ENCODE data around the gene TTC33.
"Not testable (repeated sequence)": the region's sequence is repeated elsewhere in the genome, so short reads cannot be mapped to it uniquely, and the experiment has no call there.

The TTC33 gene

DNA sequence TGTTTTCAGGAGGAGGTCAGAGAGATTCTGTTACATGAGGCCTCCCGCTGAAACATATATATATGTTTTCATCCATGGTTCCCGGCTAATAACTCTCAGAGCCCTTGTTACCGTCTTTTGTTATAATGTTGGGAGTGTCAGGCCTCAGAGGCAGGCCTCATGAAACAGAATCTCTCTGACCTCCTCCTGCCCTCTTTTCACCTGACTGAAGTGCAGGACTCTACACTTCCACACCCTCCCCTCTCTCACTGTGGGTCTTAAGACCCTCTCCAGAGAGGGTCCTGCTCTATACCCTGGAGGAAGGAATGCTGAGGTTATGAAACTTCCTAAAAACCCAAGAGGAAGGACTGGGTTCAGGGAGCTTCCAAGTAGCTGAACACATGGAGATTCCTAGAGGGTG is 104.6 kb downstream of the TTC33 start:
- no peak for DNase-seq

DNA sequence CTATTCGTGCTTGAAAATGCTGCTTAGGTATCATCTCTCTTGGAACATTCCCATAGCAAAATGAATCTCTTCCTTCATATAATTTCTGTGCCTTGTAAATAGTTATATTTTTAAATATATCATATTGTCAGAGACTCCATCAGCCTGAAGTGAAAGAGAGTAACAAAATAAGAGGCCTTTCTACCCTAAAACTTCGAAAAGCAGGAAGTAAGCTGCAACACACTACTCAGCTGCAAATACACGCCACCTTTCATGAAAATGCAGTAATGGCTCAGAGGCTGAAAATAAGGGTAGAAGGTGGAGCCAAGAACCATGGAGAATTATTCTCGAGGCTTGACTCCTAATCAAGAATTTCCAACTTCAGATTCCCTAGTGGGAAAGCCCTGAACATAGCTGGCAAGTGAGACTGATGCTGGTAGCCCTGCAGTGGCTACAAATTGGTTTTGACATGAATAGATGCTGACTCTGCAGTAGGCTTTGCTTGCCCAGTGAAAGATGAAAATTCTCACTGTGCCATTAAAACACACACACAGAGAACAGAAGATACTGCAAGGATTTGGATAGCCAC is 106.2 kb downstream of the TTC33 start:
- DNase-seq: peak in 1 of 2 donors; percentile 44

DNA sequence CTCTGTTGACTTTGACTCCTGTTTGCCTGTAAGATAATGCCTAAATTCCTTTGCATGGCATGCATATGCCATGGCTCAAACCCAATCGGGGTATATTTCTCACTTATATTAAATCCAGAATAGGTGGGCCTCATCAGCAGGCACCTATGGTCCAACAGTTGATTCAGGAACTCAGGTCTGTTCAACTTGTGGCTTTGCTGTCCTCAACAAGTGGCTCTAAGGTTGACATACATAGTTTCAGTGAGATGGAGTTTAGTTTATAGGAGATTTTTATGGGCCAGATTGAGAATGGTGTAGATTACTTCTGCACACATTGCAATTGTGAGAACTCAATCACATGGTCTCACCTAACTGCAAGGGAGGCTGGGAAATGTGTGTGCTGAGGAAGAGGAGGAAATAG is 107.6 kb downstream of the TTC33 start:
- DNase-seq: no peak

DNA sequence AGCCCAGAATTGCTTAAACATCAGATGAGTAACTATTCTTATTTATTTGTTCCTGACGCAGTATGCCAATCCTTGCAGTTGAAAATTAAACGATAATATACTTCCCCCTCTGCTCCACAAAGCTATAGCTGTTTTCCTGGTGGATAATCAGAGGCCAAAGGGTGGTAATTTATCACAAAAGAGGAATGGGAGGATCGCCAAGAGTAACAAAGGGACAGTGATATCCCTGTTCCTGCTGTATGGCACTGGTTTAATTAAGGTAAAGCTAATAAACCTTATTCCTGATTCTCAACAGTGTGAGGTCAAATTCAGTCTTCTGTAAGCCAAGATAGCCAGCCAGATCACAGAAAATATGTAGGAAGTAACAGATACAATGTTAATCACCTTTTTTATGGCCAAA is 109.5 kb downstream of the TTC33 start:
- no peak for DNase-seq

GRCh38 chr5:40639531-40639930 is 116.2 kb downstream of the TTC33 start:
- not testable (repeated sequence) for DNase-seq

- no peak for DNase-seq
Observed at GRCh38 chr5:40634593-40634992, 121.2 kb downstream of the TTC33 start.

DNA sequence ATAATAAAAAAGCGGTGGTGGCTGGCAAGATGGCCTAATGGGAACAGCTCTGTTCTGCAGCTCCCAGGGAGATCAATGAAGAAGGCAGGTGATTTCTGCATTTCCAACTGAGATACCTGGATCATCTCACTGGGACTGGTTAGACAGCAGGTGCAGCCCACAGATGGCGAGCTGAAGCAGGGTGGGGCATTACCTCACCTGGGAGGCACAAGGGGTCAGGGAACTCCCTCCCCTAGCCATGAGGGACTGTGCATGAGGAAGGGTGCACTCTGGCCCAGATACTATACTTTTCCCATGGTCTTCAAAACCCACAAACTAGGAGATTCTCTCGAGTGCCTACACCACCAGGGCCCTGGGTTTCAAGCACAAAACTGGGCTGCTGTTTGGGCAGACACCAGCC is 121.6 kb downstream of the TTC33 start:
- no peak for DNase-seq

GRCh38 chr5:40631236-40631635 is 124.5 kb downstream of the TTC33 start:
- no peak for DNase-seq

DNA sequence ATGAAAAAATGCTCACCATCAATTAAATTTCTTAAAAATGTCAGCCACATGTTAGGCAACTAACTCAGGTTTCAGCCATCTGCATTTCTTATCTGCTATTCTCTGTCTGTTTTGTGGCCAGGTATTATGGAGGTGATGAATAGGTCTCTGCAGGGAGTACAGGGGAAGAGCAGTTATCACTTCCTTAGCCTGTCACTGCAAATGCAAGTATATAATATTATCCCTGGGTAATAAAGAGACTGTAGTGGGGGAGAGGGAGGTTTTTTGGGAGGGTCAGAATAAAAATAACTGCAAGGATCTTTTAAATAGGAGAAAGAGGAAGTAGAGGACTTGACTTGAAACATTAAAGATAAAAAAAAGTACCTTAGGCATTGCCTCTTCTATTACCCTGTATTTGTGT is 125.6 kb downstream of the TTC33 start:
- DNase-seq: no peak

DNA sequence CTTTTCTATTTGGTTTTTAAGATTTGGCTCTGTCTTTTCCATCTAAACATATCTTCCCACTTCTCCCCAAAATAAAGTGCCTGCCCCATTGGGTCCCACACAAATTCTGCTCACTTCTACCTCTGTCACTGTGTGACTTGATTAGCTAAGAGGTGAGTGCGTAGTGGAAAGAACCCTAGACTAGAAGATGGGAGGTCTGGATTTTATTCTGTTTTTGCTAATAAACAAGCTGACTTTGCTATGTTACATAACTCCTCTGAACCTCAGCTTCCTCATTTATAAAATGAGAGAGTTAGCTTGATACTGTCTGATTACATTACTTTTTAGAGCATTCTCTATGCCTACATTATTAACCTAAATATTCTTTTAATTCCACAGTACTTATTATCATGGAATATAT is 127.4 kb downstream of the TTC33 start:
- no peak for DNase-seq

DNA sequence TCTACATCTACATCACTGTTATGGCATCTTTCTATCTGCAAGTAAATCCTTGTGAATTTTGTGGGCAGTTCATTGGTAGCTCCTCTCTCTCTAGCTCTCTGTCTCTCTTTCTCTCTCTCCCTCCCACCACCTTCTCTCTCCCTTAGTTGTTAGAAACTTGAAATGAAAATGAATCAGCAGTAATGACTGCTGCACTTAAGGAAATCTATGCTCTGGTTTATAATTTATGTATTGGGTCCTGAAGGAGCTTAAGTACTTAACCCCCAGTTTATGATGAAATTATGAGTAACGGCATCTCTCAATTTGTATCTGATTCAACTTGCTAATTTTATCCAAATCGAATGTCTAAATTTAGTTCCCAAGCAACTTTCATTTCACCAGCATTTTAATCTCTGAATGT is 128.1 kb downstream of the TTC33 start:
- DNase-seq: no peak

- DNase-seq: no peak
Observed at GRCh38 chr5:40626801-40627200, 129.0 kb downstream of the TTC33 start.

DNA sequence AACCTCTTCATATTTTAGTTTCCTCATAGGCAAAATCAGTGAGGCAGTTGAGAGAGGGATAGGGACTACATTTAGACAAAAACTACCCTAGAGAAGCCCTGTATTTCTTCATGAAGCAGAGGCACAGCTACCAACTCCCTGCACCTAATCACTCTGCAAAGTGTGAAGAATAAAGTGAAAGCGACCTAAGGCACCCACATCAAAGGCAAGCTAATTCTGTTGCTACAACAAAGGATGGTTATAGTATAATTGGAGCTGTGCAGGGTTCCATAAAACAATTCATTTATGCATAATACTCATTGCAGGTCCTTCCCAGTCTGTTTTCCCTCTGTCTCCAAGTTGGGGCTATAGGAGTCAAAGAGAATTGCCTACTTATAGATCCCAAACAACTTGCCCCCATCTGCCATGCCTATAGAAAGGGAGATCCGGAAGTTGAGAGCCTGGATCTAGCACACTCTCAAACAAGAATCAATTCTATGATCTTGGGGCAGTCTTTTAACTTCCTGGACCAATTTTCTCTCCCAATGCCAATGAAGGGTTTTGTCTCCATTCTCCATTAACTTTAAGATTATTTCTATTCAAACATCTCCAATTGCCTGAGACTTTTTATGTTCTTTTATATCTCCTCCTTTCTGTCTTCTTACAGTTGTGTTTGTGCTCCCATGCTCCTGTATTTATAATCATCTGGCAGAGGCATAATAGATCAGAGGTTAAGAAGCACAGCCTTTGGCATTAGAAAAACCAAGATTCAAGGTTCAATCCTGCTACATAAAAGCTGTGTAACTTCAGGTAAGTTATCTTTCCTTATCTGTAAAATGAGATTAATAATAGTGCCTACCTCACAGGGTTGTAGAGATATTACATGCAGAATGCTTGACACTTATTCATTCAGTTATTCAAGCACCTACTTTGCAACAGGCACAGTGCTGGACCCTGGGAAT is 132.0 kb downstream of the TTC33 start:
- peak; percentile 13 to 60 for DNase-seq

GRCh38 chr5:40622463-40623252 is 133.1 kb downstream of the TTC33 start:
- DNase-seq: no peak

GRCh38 chr5:40619421-40619820 is 136.3 kb downstream of the TTC33 start:
- no peak for DNase-seq

DNA sequence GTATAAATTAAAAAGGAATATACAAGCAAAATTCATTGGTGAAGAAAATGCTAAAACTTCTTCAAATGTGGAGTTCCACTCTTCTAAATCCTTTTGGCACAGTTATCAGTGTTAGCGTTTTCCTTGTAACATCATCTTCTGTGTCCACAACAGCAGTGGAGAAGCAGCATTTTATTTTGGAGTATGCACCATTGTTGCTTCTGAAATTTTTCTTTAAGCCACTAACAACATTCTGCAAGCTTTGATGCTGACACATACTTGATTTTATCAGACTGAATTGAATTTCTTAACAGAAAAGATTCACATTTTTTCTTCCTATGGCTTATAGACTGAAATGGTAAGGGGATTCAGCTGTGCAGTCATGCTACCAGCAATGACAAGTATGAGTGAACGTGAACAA is 136.8 kb downstream of the TTC33 start:
- no peak for DNase-seq

DNA sequence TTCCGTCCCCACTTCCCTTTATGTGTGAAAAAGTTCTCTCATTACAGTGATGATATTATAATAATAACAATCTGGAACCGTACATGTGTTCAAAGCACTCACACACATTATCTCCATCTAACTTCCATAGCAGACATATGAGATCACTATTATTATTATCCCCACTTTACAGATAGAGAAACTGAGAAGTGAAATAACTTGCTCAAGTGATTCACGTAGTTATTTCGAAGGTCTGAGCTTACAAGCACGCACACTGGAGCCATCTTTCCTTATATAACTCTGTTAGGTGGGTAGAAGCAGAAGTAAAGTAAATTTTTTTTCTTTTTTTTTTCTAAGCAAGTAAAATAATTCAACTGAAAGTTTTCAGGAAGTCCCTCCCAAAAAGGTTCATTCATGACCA is 139.0 kb downstream of the TTC33 start:
- no peak for DNase-seq

DNA sequence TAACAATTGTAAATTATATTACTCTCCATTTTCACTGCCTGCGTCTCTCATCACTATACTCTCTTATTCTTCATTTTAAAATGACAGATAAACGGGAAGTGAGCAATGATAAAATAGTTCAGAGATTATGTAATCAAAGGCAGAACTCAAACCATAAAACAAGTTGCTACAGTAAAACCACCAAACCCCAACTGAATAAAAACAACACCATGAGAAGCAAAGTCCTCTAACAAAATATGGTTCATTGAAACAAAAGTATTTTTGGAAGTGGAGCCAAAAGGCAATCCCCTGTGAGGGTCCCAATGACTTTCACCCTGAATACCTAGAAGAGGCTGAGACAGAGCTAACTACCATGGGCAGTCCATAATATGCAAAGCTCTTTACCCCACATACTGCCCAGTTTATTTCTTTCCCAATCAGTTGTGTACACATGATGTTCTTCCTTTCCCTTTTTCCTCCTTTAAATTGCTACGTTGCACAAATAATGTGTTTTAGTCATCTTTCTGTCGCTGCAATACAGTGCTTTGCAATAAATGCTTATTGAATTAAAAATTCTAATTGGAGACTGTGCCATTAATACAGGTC is 140.1 kb downstream of the TTC33 start:
- peak in 1 of 2 donors; percentile 20 for DNase-seq

- DNase-seq: no peak
Observed at GRCh38 chr5:40614923-40615585, 140.7 kb downstream of the TTC33 start.

GRCh38 chr5:40614466-40614865 is 141.3 kb downstream of the TTC33 start:
- no peak for DNase-seq

GRCh38 chr5:40607202-40607601 is 148.6 kb downstream of the TTC33 start:
- DNase-seq: no peak

DNA sequence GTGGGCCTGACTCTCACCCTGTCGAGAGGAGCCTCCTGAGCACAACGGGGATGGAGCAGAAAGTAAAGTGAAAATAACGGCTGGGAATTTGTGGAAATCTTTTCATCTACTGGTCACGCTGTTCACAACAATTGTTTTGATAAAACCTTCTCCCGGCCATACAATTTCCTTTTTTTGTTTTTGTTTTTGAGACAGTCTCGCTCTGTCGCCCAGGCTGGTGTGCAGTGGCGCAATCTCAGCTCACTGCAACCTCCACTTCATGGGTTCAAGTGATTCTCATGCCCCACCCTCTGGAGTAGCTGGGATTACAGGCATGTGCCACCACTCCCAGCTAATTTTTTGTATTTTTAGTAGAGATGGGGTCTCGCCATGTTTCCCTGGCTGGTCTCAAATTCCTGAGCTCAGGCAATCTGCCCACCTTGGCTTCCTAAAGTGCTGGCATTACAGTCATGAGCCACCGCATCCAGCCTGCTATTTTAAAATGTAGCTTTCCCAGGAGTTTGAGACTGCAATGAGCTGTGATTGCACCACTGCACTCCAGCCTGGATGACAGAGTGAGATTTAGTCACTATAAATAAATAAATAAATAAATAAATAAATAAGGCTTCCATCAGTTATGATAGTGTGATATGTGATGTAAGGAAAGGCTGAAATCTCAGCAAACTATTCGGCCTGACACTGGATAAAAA is 149.5 kb downstream of the TTC33 start:
- no peak for DNase-seq
